ENCODE results near the gene FAM221B. TPM values are rescaled to one million over a fixed set of nuclear protein-coding genes. Genes with fewer than 3 reads are reported as not detected.

FAM221B gene
- total RNA-seq, 4 donors from 2014 or later, result not detected

- DNase-seq, result no peak
- peaks cover 6 to 26% (median 8%) of the 10 kb centered on the region in 3 donors for H3K27me3 ChIP-seq
- H3K27ac ChIP-seq, result no peak overlapping the region
Measured at GRCh38 chr9:35863583-35863982, 35.1 kb upstream of the FAM221B start.

DNA sequence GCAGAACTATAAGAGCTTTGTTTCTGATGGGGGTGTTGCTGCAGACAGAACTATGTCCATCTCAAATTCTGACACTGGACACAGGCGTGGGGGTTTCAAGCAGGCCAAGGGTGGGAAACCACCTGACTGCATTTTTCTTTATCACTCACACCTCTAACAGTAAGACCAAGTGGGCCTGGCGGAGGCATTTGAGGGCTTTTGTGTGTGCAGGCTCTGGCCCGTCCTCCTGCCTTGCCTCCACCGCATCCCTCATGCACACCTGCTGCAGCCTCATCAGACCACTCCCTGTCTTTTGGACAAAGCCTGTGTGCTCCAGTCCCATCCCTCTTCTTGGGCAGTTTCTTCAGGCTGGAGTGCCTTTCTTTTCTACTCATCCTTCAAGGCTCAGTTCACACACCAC, 33.8 kb upstream of the FAM221B start:
- no peaks in the 10 kb centered on the region for H3K9me3 ChIP-seq
- in situ Hi-C loops (cut with MboI; ENCODE audit: low sequenced_read_pairs in 4 of 4) (no loop called here), intact Hi-C loops (cut with DNase I; ENCODE audit: low total_unique reads) (no loop called here)
- ATAC-seq (no peak), DNase-seq (no peak)
- H3K27me3 ChIP-seq, result peaks cover 6 to 20% (median 8%) of the 10 kb centered on the region in 3 donors
- H3K36me3 ChIP-seq, result no peaks in the 10 kb centered on the region
- no peaks in the 10 kb centered on the region for H3K4me1 ChIP-seq
- no peak for TF ChIP-seq POLR2A (IDR thresholded peaks at IDR 0.05)
- no peak for TF ChIP-seq CTCF (IDR thresholded peaks at IDR 0.05 in 4 of 5, conservative IDR thresholded peaks at IDR 0.05 in 1 of 5)
- no peak overlapping the region for H3K4me3 ChIP-seq
- no peak overlapping the region for H3K27ac ChIP-seq

More at GRCh38 chr9:35863583-35863982, 35.1 kb upstream of the FAM221B start:
- Histone ChIP-seq H3K36me3 (no peaks in the 10 kb centered on the region), H3K4me1 (no peaks in the 10 kb centered on the region), H3K9me3 (no peaks in the 10 kb centered on the region), H3K4me3 (no peak overlapping the region)
- in situ Hi-C loops (cut with MboI; ENCODE audit: low sequenced_read_pairs in 4 of 4) (no loop called here), intact Hi-C loops (cut with DNase I; ENCODE audit: low total_unique reads) (no loop called here)
- TF ChIP-seq CTCF (IDR thresholded peaks at IDR 0.05 in 4 of 5, conservative IDR thresholded peaks at IDR 0.05 in 1 of 5) (no peak), POLR2A (IDR thresholded peaks at IDR 0.05) (no peak)
- ATAC-seq, result no peak

DNA sequence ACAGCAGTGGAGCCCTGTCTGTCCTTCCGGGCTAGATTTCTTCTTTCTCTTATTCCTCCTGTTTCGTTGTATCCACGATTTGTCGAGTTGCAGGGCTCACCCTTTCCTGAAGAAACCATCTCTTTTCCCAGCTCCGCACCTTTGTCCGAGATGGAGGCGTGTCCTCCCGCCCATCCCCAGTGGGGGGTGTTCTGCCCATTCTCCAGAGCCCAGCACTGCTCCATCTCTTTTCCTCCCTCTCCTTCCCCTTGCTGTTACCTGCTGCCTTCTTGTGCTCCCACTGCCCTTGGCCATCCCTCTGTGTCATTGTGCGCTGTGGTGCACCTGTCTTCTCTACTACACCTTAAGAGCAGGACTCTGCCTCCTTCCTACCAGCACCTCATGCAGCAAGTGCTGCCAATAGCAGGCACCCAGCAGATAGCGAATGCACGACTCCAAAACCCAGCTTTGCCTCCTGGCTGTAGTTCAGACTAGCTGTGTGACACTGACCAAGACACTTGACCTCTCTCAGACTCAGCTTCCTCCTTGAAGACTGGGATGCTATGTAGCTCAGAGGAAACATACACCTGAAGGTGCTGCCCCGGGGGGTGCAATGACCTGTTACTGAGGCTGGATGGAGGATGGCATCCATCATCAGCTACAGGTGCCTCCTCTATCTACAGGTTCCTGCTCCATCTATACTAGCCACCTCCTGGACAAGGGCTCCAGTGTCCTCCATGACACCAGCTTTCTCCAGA, 32.8 kb upstream of the FAM221B start:
- TF ChIP-seq POLR2A (IDR thresholded peaks at IDR 0.05), result no peak
- TF ChIP-seq CTCF (IDR thresholded peaks at IDR 0.05 in 4 of 5, conservative IDR thresholded peaks at IDR 0.05 in 1 of 5), result no peak
- Histone ChIP-seq H3K36me3 (no peaks in the 10 kb centered on the region), H3K9me3 (no peaks in the 10 kb centered on the region), H3K27ac (no peak overlapping the region), H3K4me3 (no peak overlapping the region), H3K4me1 (no peaks in the 10 kb centered on the region), H3K27me3 (peaks cover 6 to 19% (median 8%) of the 10 kb centered on the region in 3 donors)
- in situ Hi-C loops (cut with MboI; ENCODE audit: low sequenced_read_pairs in 4 of 4) (no loop called here), intact Hi-C loops (cut with DNase I; ENCODE audit: low total_unique reads) (no loop called here)
- DNase-seq (no peak), ATAC-seq (no peak)

DNA sequence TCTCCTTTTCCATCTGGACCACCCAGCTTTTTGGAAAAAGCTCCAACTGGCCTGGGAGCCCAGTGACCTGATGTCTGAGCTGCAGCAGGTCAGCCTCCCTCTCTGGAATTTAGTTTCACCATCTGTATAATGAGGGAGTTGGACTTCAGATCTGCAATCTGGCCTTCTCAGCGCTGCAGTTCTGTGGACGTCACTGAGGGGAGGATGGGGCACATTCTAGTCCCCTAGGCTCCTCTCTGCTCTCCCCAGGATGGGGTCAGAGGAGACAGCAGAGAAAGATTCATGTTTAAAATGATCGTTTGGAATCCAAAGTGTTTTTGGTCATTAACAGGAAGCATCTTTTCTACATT, 31.4 kb upstream of the FAM221B start:
- intact Hi-C loops (cut with DNase I; ENCODE audit: low total_unique reads) (no loop called here), in situ Hi-C loops (cut with MboI; ENCODE audit: low sequenced_read_pairs in 4 of 4) (no loop called here)
- Histone ChIP-seq H3K4me3 (no peak overlapping the region), H3K27me3 (peaks cover 6 to 12% (median 8%) of the 10 kb centered on the region in 3 donors), H3K36me3 (no peaks in the 10 kb centered on the region), H3K9me3 (no peaks in the 10 kb centered on the region), H3K4me1 (no peaks in the 10 kb centered on the region), H3K27ac (no peak overlapping the region)
- DNase-seq, result no peak
- no peak for ATAC-seq
- no peak for TF ChIP-seq POLR2A (IDR thresholded peaks at IDR 0.05)
- TF ChIP-seq CTCF (IDR thresholded peaks at IDR 0.05 in 4 of 5, conservative IDR thresholded peaks at IDR 0.05 in 1 of 5), result no peak
